RPMI8226 (cell line): ENCODE measurements around the gene OARD1.
"Not testable (repeated sequence)": the region's sequence is repeated elsewhere in the genome, so short reads cannot be mapped to it uniquely, and the experiment has no call there.

ENCODE experiments used
- DNase-seq: peaks from one replicate; pipeline ENCODE4 v3.0.0-alpha.2; 2015

The OARD1 gene

GRCh38 chr6:41071923-41072835, at the start of gene OARD1:
OARD1 (minus strand) TSS chr6:41072356; CDS start chr6:41071634, 722 bp downstream.
- peak; percentile 99 for DNase-seq

GRCh38 chr6:41120058-41120457, 47.9 kb upstream of the OARD1 start:
- DNase-seq, result no peak

GRCh38 chr6:41119508-41119907, 47.4 kb upstream of the OARD1 start:
- DNase-seq, result no peak

- DNase-seq, result not testable (repeated sequence)
These were observed 42.9 kb upstream of the OARD1 start for GRCh38 chr6:41115027-41115426.

- no peak for DNase-seq
These were observed 38.9 kb upstream of the OARD1 start for GRCh38 chr6:41111017-41111416.

GRCh38 chr6:41103847-41104246, 31.7 kb upstream of the OARD1 start:
- no peak for DNase-seq

- DNase-seq, result no peak
These were observed 28.7 kb upstream of the OARD1 start for GRCh38 chr6:41100871-41101287.

GRCh38 chr6:41098366-41098765, 26.2 kb upstream of the OARD1 start:
- DNase-seq, result no peak

- no peak for DNase-seq
These were observed 25.4 kb upstream of the OARD1 start for GRCh38 chr6:41097467-41098090.

GRCh38 chr6:41093729-41094128, 21.6 kb upstream of the OARD1 start:
- DNase-seq, result no peak

GRCh38 chr6:41092421-41093140, 20.4 kb upstream of the OARD1 start:
- DNase-seq, result peak; percentile 17

GRCh38 chr6:41090841-41091761, 18.9 kb upstream of the OARD1 start:
- no peak for DNase-seq

GRCh38 chr6:41088451-41088850, 16.3 kb upstream of the OARD1 start:
- no peak for DNase-seq

- DNase-seq, result no peak
These were observed 13.0 kb upstream of the OARD1 start for GRCh38 chr6:41085182-41085581.

GRCh38 chr6:41083072-41083471, 10.9 kb upstream of the OARD1 start:
- DNase-seq, result no peak

- no peak for DNase-seq
These were observed 8.5 kb upstream of the OARD1 start for GRCh38 chr6:41080621-41081020.

GRCh38 chr6:41079080-41079479, 6.9 kb upstream of the OARD1 start:
- DNase-seq, result no peak

GRCh38 chr6:41078101-41078500, 5.9 kb upstream of the OARD1 start:
- no peak for DNase-seq

GRCh38 chr6:41077536-41077935, 5.4 kb upstream of the OARD1 start:
- DNase-seq, result no peak

GRCh38 chr6:41075651-41076626, 3.8 kb upstream of the OARD1 start:
- no peak for DNase-seq
